ENCODE measurements around the gene AZIN2. TPM values are rescaled to one million over a fixed set of nuclear protein-coding genes. Genes with fewer than 3 reads are reported as not detected.
A peak's percentile ranks its signal among the peaks of the same experiment; 100 is the strongest.
"Not testable (repeated sequence)": the region's sequence is repeated elsewhere in the genome, so short reads cannot be mapped to it uniquely, and the experiment has no call there.

The AZIN2 gene
- total RNA-seq, 2 experiments from 2014 or later: 2.5 TPM

GRCh38 chr1:33043267-33044092 lies 37.5 kb upstream of the AZIN2 start:
- H3K36me3 Mint-ChIP-seq (ENCODE audit: low read depth): no peaks in the 10 kb centered on the region
- H3K9me3 Mint-ChIP-seq: no peaks in the 10 kb centered on the region
- POLR2A ChIA-PET: interaction anchor here (0.9 kb wide), 1 partner anchor 13 kb away, joined by 3 read pairs; no protein-coding TSS in a partner anchor
- intact Hi-C loops (cut with micrococcal nuclease): no loop called here
- no peak overlapping the region for H3K27ac Mint-ChIP-seq
- no peak overlapping the region for H3K4me3 Mint-ChIP-seq
- no peak for TF ChIP-seq CTCF (IDR thresholded peaks at IDR 0.05)
- CTCF ChIA-PET: interaction anchor here (1.4 to 1.5 kb wide), 2 partner anchors 11 to 12 kb away, joined by 3 to 5 read pairs; no protein-coding TSS in a partner anchor
- H3K4me1 Mint-ChIP-seq (ENCODE audit: low read depth): peaks cover 11% of the 10 kb centered on the region
- DNase-seq: no peak
- no peak for ATAC-seq
- no peaks in the 10 kb centered on the region for H3K27me3 Mint-ChIP-seq

GRCh38 chr1:33045246-33045645 lies 35.7 kb upstream of the AZIN2 start:
- intact Hi-C loops (cut with micrococcal nuclease): no loop called here
- ATAC-seq (no peak), DNase-seq (no peak)
- CTCF ChIA-PET: no interaction called here
- H3K9me3 Mint-ChIP-seq: no peaks in the 10 kb centered on the region
- no peaks in the 10 kb centered on the region for H3K36me3 Mint-ChIP-seq (ENCODE audit: low read depth)
- H3K4me3 Mint-ChIP-seq: no peak overlapping the region
- H3K27me3 Mint-ChIP-seq: no peaks in the 10 kb centered on the region
- POLR2A ChIA-PET: no interaction called here
- no peak overlapping the region for H3K27ac Mint-ChIP-seq
- H3K4me1 Mint-ChIP-seq (ENCODE audit: low read depth): peaks cover 12% of the 10 kb centered on the region
- TF ChIP-seq CTCF (IDR thresholded peaks at IDR 0.05): no peak

- ChIA-PET CTCF (interaction anchor here (1.6 to 1.9 kb wide), 2 partner anchors 10 to 11 kb away, joined by 3 to 6 read pairs; no protein-coding TSS in a partner anchor), POLR2A (no interaction called here)
- no peaks in the 10 kb centered on the region for H3K36me3 Mint-ChIP-seq (ENCODE audit: low read depth)
- DNase-seq (peak; percentile 12), ATAC-seq (peak; percentile 76)
- H3K4me1 Mint-ChIP-seq (ENCODE audit: low read depth): peaks cover 17% of the 10 kb centered on the region
- intact Hi-C loops (cut with micrococcal nuclease): no loop called here
- no peak overlapping the region for H3K4me3 Mint-ChIP-seq
- TF ChIP-seq CTCF (IDR thresholded peaks at IDR 0.05): no peak
- no peaks in the 10 kb centered on the region for H3K27me3 Mint-ChIP-seq
- no peak overlapping the region for H3K27ac Mint-ChIP-seq
- H3K9me3 Mint-ChIP-seq: no peaks in the 10 kb centered on the region
Observed at GRCh38 chr1:33045814-33046213, 35.1 kb upstream of the AZIN2 start.

GRCh38 chr1:33046234-33046633 lies 34.7 kb upstream of the AZIN2 start:
- CTCF ChIA-PET: interaction anchor here (1.6 to 1.9 kb wide), 2 partner anchors 9 to 11 kb away, joined by 3 to 6 read pairs; no protein-coding TSS in a partner anchor
- intact Hi-C loops (cut with micrococcal nuclease); H3K36me3 Mint-ChIP-seq (ENCODE audit: low read depth); H3K9me3 Mint-ChIP-seq; DNase-seq; ATAC-seq; H3K27ac Mint-ChIP-seq; H3K4me3 Mint-ChIP-seq; POLR2A ChIA-PET; H3K27me3 Mint-ChIP-seq: not testable (repeated sequence)
- peaks cover 17% of the 10 kb centered on the region for H3K4me1 Mint-ChIP-seq (ENCODE audit: low read depth)

GRCh38 chr1:33047290-33047689 lies 33.7 kb upstream of the AZIN2 start:
- intact Hi-C loops (cut with micrococcal nuclease): no loop called here
- ChIA-PET CTCF (interaction anchor here (0.8 to 1.9 kb wide), 4 partner anchors 8 to 39 kb away, joined by 3 to 6 read pairs (median 3); no protein-coding TSS in a partner anchor), POLR2A (interaction anchor here (0.5 to 0.6 kb wide), 2 partner anchors 400 to 1741 kb away, joined by 3 to 4 read pairs; no protein-coding TSS in a partner anchor)
- Mint-ChIP-seq H3K27me3 (no peaks in the 10 kb centered on the region), H3K4me1 (ENCODE audit: low read depth) (peaks cover 17% of the 10 kb centered on the region), H3K27ac (no peak overlapping the region), H3K9me3 (no peaks in the 10 kb centered on the region), H3K4me3 (no peak overlapping the region), H3K36me3 (ENCODE audit: low read depth) (no peaks in the 10 kb centered on the region)
- no peak for ATAC-seq
- no peak for TF ChIP-seq CTCF (IDR thresholded peaks at IDR 0.05)
- no peak for DNase-seq
